HUES48 (cell line): Measurements from ENCODE around the gene F11R.
"Not testable (repeated sequence)": the region's sequence is repeated elsewhere in the genome, so short reads cannot be mapped to it uniquely, and the experiment has no call there.

Source experiments
- H3K27ac ChIP-seq: one replicate; pipeline ENCODE4 v1.7.0; 2013; ENCODE audit warnings: low read depth, low read length, inconsistent platforms
- H3K27me3 ChIP-seq: 2 replicates; pipeline ENCODE4 v1.6.1; 2013; ENCODE audit warnings: mild to moderate bottlenecking, low read length; ENCODE audit not compliant: control insufficient read depth, insufficient read depth
- H3K36me3 ChIP-seq: 2 replicates; pipeline ENCODE4 v1.6.1; 2013; ENCODE audit warnings: low read length; ENCODE audit not compliant: control insufficient read depth, insufficient read depth
- H3K4me1 ChIP-seq: 2 replicates; pipeline ENCODE4 v1.6.1; 2013; ENCODE audit warnings: mild to moderate bottlenecking, low read length; ENCODE audit not compliant: control insufficient read depth, insufficient read depth
- H3K4me3 ChIP-seq: 2 replicates; pipeline ENCODE4 v1.5.1; 2013; ENCODE audit warnings: mild to moderate bottlenecking, low read depth, low read length
- H3K9ac ChIP-seq: 2 replicates; pipeline ENCODE4 v1.6.1; 2013; ENCODE audit warnings: mild to moderate bottlenecking, low read depth, low read length, moderate library complexity
- H3K9me3 ChIP-seq: 2 replicates; pipeline ENCODE4 v1.6.1; 2013; ENCODE audit warnings: low read length; ENCODE audit not compliant: control insufficient read depth, insufficient read depth

Gene F11R

DNA sequence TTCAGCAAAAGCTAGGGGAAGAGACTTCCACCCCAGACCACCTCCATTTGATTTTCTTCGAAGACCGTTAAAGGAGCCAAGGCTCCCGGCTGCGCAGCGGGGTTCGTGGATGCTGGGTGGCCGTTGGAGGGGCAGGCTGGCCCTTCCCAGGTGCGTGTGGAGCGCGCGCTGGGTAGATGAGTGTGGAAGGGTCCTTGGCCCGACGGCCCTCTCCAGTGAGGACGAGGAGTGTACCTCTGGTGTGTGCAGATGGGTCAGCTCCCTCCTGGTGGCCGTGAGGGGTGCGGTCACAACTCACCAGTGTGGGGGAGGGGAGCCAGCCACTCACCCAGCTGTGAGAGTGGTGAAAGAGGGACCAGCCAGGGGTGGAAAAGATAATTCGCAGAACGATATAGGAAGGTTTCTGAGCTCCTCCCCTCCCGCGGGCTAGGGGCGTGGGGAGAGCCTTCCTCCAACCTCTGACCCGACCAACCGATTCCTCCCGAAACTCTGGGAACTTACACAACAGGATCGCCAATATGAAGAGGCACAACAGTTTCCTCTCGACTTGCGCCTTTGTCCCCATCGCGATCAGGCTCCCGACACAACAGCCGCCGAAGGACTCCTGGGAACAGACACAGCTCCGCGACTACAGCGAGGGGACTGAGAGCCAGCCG, at the start of gene F11R:
F11R (minus strand) TSS at position 644 of the 656 bp plus-strand sequence; CDS start at position 565, 79 bp downstream.
- no peaks in the 10 kb centered on the region for H3K9me3 ChIP-seq
- H3K4me3 ChIP-seq, result peak within 1 kb of the TSS; percentile 93
- H3K36me3 ChIP-seq, result no peaks in the 10 kb centered on the region
- peaks cover 23% of the 10 kb centered on the region for H3K4me1 ChIP-seq
- H3K9ac ChIP-seq, result peak within 1 kb of the TSS; percentile 91
- H3K27me3 ChIP-seq, result no peaks in the 10 kb centered on the region
- peak within 1 kb of the TSS; percentile 98 for H3K27ac ChIP-seq

GRCh38 chr1:161069731-161070270, 48.8 kb upstream of the F11R start, which contains the start of gene ARHGAP30:
Gene ARHGAP30, minus strand, starts transcription at chr1:161069891. Its CDS starts 267 bp downstream, at chr1:161069624.
- Histone ChIP-seq H3K9me3 (no peaks in the 10 kb centered on the region), H3K4me3 (no peak within 1 kb of the TSS), H3K9ac (no peak within 1 kb of the TSS), H3K4me1 (no peaks in the 10 kb centered on the region), H3K36me3 (no peaks in the 10 kb centered on the region), H3K27me3 (no peaks in the 10 kb centered on the region), H3K27ac (no peak within 1 kb of the TSS)

DNA sequence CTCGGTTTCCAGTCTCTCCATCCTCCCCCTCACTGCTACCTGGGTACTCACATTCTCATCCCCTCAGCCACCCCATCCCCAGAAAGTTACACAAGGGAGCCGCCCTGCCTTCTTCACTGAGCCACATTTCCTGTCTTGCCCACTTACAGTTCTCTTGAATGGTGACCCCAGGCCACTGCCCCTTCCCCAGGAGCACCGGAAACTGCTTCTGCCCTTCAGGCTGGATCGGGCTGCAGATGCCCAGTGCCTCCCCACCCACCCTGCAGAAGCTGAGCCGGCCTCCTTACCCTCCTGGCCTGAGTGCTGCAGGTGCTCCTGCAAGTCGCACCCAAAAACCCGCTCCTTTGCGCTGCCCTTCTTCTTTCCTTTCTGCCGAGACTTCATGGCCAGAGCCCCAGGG, 48.3 kb upstream of the F11R start:
- no peak overlapping the region for H3K4me3 ChIP-seq
- H3K36me3 ChIP-seq, result no peaks in the 10 kb centered on the region
- no peak overlapping the region for H3K27ac ChIP-seq
- no peaks in the 10 kb centered on the region for H3K4me1 ChIP-seq
- no peaks in the 10 kb centered on the region for H3K27me3 ChIP-seq
- no peaks in the 10 kb centered on the region for H3K9me3 ChIP-seq
- no peak overlapping the region for H3K9ac ChIP-seq

DNA sequence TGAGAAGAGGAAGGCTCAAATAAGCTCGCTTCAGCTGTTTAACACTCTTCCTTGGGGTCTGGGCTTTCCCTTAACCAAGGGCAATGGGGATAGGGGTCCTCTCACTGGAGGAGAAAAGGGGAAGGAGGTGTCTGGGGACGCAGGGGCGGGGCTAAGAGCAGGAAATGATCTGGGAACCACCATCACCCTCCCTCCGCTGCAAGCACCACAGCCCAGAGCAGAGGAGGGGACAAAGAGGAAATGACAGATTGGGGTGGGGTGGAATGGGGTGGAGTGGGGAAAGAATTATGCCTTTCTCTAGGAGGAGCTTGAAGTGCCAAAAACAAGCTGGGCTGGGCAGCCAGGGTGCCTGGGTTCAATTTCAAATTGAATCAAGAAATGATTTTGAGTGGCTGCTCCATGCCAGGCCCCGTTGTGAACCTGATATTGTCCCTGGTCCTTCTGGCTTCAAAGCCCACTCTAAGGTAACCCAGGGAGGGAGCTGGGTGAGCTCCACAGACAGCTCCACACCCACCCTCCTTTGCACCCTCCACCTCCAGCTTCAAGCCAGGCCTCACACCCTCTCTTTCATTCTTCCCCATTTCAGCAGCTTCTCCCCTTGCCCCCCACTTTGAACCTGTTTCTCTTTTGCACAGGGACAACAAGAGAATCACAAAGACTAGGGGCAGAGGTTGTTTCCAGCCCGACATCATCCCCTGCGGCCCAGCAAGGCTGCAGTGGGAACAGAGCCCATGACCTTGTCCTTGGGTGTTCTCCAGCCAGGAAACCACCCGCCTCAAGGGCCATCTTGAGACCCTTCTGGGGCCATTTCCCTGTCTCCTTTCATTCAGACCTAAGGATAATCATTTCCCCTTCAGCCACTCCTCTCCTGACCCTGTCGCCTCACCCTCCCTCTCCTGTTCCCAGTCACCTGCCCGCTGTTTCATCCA, 47.6 kb upstream of the F11R start:
- H3K27ac ChIP-seq, result no peak overlapping the region
- H3K9ac ChIP-seq, result no peak overlapping the region
- no peaks in the 10 kb centered on the region for H3K27me3 ChIP-seq
- H3K4me3 ChIP-seq, result no peak overlapping the region
- no peaks in the 10 kb centered on the region for H3K36me3 ChIP-seq
- no peaks in the 10 kb centered on the region for H3K9me3 ChIP-seq
- no peaks in the 10 kb centered on the region for H3K4me1 ChIP-seq

DNA sequence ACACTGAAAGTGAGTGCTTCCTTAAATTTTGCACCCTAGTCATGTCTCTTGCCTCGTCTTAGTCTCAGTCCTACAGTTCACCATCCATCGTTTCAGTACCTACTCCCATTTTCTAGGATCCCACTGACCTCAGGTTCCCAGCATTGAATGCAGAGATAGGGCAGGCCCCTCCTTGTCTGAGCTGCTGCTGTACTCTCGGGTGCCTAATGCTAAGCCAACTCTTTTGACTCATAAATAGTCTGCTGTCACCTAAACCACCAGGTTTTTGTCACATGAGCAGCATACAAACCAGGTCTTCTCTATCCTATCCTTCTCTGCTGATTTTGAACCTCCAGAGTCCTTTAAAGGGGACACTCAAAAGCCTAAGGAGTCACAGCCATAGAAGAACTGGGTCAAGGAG, 45.7 kb upstream of the F11R start:
- Histone ChIP-seq H3K27me3 (no peaks in the 10 kb centered on the region), H3K27ac (no peak overlapping the region), H3K9me3 (no peaks in the 10 kb centered on the region), H3K36me3 (no peaks in the 10 kb centered on the region), H3K4me3 (no peak overlapping the region), H3K9ac (no peak overlapping the region), H3K4me1 (no peaks in the 10 kb centered on the region)

DNA sequence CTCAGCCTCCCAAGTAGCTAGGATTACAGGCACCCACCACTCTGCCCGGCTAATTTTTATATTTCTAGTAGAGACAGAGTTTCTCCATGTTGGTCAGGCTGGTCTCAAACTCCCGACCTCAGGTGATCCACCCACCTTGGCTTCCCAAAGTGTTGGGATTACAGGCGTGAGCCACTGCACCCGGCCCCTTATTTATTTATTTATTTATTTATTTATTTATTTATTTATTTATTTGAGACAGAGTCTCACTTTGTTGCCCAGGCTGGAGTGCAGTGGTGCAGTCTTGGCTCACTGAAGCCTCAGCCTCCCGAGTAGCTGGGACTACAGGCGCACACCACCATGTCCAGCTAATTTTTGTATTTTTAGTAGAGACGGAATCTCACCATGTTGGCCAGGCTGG, 44.7 kb upstream of the F11R start:
- not testable (repeated sequence) for H3K4me3 ChIP-seq, H3K9me3 ChIP-seq, H3K27ac ChIP-seq, H3K27me3 ChIP-seq, H3K9ac ChIP-seq, H3K36me3 ChIP-seq, H3K4me1 ChIP-seq

DNA sequence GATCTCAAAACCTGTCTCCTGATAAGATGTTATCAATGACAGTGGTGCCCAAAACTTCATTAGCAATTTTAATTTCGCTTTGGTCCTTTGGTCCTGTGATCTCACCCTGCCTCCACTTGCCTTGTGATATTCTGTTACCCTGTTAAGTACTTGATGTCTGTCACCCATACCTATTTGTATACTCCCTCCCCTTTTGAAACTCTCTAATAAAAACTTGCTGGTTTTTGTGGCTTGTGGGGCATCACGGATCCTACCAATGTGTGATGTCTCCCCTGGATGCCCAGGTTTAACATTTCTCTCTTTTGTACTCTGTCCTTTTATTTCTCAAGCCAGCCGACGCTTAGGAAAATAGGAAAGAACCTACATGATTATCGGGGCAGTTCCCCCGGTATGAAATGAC, 43.0 kb upstream of the F11R start:
- H3K27me3 ChIP-seq, H3K9ac ChIP-seq, H3K4me1 ChIP-seq, H3K36me3 ChIP-seq, H3K9me3 ChIP-seq, H3K4me3 ChIP-seq, H3K27ac ChIP-seq: not testable (repeated sequence)

DNA sequence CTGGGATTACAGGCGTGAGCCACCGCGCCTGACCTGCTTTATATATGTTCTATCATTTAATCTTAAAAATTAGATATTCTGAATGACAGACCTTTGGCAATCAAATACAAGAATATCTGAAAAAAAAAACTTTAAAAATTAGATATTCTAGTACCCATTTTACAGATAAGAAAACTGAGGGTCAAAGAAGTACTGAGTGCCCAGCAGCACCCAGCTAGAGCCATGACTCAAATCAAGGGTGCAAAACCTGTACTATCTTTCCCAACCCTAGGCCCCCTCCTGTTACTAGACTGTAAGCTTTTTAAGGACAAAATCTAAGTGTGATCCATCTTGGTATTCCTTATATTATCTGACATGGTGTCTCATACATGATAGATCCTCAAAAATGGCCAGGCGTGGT, 40.5 kb upstream of the F11R start:
- no peak overlapping the region for H3K9ac ChIP-seq
- no peaks in the 10 kb centered on the region for H3K36me3 ChIP-seq
- H3K9me3 ChIP-seq, result no peaks in the 10 kb centered on the region
- no peak overlapping the region for H3K4me3 ChIP-seq
- H3K4me1 ChIP-seq, result no peaks in the 10 kb centered on the region
- H3K27me3 ChIP-seq, result no peaks in the 10 kb centered on the region
- H3K27ac ChIP-seq, result no peak overlapping the region

DNA sequence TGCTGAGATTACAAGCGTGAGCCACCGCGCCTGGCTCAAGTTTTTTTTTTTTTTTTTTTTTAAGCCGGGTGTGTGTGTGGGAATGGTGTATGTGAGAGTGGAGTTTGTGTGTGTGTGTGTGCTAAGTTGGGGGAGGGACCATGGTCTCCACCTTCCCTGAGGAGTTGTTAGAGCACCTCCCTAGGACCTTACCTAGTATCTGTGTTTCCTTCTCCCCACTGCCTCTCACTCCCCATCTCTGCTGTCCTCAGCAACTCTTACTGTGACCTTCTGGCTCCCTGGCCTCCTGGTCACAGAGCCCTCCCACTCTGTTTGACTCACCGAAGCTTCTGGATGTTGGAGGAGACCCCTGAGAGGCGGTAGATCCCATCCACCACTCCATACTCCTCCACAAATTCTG, 38.3 kb upstream of the F11R start:
- H3K27me3 ChIP-seq, result no peaks in the 10 kb centered on the region
- no peak overlapping the region for H3K4me3 ChIP-seq
- no peaks in the 10 kb centered on the region for H3K4me1 ChIP-seq
- H3K9ac ChIP-seq, result no peak overlapping the region
- no peaks in the 10 kb centered on the region for H3K36me3 ChIP-seq
- no peak overlapping the region for H3K27ac ChIP-seq
- H3K9me3 ChIP-seq, result no peaks in the 10 kb centered on the region

- Histone ChIP-seq H3K4me3 (no peak overlapping the region), H3K27me3 (no peaks in the 10 kb centered on the region), H3K27ac (no peak overlapping the region), H3K4me1 (no peaks in the 10 kb centered on the region), H3K9me3 (no peaks in the 10 kb centered on the region), H3K9ac (no peak overlapping the region), H3K36me3 (no peaks in the 10 kb centered on the region)
Observed at GRCh38 chr1:161054805-161055204, 33.9 kb upstream of the F11R start.

- Histone ChIP-seq H3K27me3 (no peaks in the 10 kb centered on the region), H3K9ac (no peak overlapping the region), H3K4me3 (no peak overlapping the region), H3K36me3 (no peaks in the 10 kb centered on the region), H3K9me3 (no peaks in the 10 kb centered on the region), H3K27ac (no peak overlapping the region), H3K4me1 (no peaks in the 10 kb centered on the region)
Observed at GRCh38 chr1:161054232-161054631, 33.3 kb upstream of the F11R start.
